ENCODE data around the gene COL24A1. TPM values are rescaled to one million over a fixed set of nuclear protein-coding genes. Genes with fewer than 3 reads are reported as not detected.
"Not testable (repeated sequence)": the region's sequence is repeated elsewhere in the genome, so short reads cannot be mapped to it uniquely, and the experiment has no call there.

COL24A1 gene
- total RNA-seq, 1 experiment from 2014 or later: 2.2 TPM

- DNase-seq (ENCODE audit: low read depth): no peak
These were observed 340.0 kb downstream of the COL24A1 start for GRCh38 chr1:85816606-85817005.

- DNase-seq (ENCODE audit: low read depth): no peak
These were observed 340.7 kb downstream of the COL24A1 start for GRCh38 chr1:85815906-85816305.

- no peak for DNase-seq (ENCODE audit: low read depth)
These were observed 350.2 kb downstream of the COL24A1 start for GRCh38 chr1:85806236-85806965.

GRCh38 chr1:85801520-85801919, 355.1 kb downstream of the COL24A1 start:
- DNase-seq (ENCODE audit: low read depth): peak; percentile 13

- DNase-seq (ENCODE audit: low read depth): no peak
These were observed 356.8 kb downstream of the COL24A1 start for GRCh38 chr1:85799737-85800136.

GRCh38 chr1:85798419-85798818, 358.2 kb downstream of the COL24A1 start:
- no peak for DNase-seq (ENCODE audit: low read depth)

GRCh38 chr1:85777021-85777420, 379.6 kb downstream of the COL24A1 start:
- DNase-seq (ENCODE audit: low read depth): not testable (repeated sequence)

GRCh38 chr1:85762804-85763203, 393.8 kb downstream of the COL24A1 start:
- DNase-seq (ENCODE audit: low read depth): no peak

- DNase-seq (ENCODE audit: low read depth): no peak
These were observed 399.7 kb downstream of the COL24A1 start for GRCh38 chr1:85756864-85757263.

GRCh38 chr1:85748120-85748519, 408.5 kb downstream of the COL24A1 start:
- no peak for DNase-seq (ENCODE audit: low read depth)

- DNase-seq (ENCODE audit: low read depth): no peak
These were observed 409.8 kb downstream of the COL24A1 start for GRCh38 chr1:85746777-85747176.

GRCh38 chr1:85743814-85744213, 412.8 kb downstream of the COL24A1 start:
- DNase-seq (ENCODE audit: low read depth): no peak

GRCh38 chr1:85734931-85735330, 421.6 kb downstream of the COL24A1 start:
- DNase-seq (ENCODE audit: low read depth): peak; percentile 3

- DNase-seq (ENCODE audit: low read depth): no peak
These were observed 437.8 kb downstream of the COL24A1 start for GRCh38 chr1:85718678-85719340.

- DNase-seq (ENCODE audit: low read depth): not testable (repeated sequence)
These were observed 442.0 kb downstream of the COL24A1 start for GRCh38 chr1:85714418-85715114.

- DNase-seq (ENCODE audit: low read depth): no peak
These were observed 447.7 kb downstream of the COL24A1 start for GRCh38 chr1:85708829-85709227.

GRCh38 chr1:85707990-85708828, 448.4 kb downstream of the COL24A1 start, which contains the start of gene ZNHIT6:
Gene ZNHIT6 (minus strand): TSS chr1:85708433. CDS start chr1:85708284, 149 bp downstream.
- DNase-seq (ENCODE audit: low read depth): peak; percentile 98

- DNase-seq (ENCODE audit: low read depth): no peak
These were observed 449.1 kb downstream of the COL24A1 start for GRCh38 chr1:85707267-85707989.

GRCh38 chr1:85705940-85706339, 450.6 kb downstream of the COL24A1 start:
- DNase-seq (ENCODE audit: low read depth): no peak

- DNase-seq (ENCODE audit: low read depth): no peak
These were observed 456.1 kb downstream of the COL24A1 start for GRCh38 chr1:85700422-85700821.

GRCh38 chr1:85697895-85698294, 458.7 kb downstream of the COL24A1 start:
- no peak for DNase-seq (ENCODE audit: low read depth)
